G401 (cell line): ENCODE data around the gene NISCH. TPM values are rescaled to one million over a fixed set of nuclear protein-coding genes. Genes with fewer than 3 reads are reported as not detected.

ENCODE experiments used
- DNase-seq: peaks from one replicate; pipeline ENCODE4 v3.0.0-alpha.2; 2015; ENCODE audit warnings: low spot score
- in situ Hi-C: cut with HindIII; loops from 2 replicates; pipeline ENCODE4 v1.10.0; 2016; ENCODE audit warnings: low sequenced_read_pairs, mixed read lengths
- total RNA-seq: library from RNA; depleted of rRNA; stranded (reverse); fragments of >200 nt; shearing (Covaris generic); gene quantifications from 2 replicates; pipeline ENCODE4 v1.2.3, GENCODE V29; 2014

The NISCH gene
- total RNA-seq, 1 experiment from 2014 or later: 28.9 TPM

DNA sequence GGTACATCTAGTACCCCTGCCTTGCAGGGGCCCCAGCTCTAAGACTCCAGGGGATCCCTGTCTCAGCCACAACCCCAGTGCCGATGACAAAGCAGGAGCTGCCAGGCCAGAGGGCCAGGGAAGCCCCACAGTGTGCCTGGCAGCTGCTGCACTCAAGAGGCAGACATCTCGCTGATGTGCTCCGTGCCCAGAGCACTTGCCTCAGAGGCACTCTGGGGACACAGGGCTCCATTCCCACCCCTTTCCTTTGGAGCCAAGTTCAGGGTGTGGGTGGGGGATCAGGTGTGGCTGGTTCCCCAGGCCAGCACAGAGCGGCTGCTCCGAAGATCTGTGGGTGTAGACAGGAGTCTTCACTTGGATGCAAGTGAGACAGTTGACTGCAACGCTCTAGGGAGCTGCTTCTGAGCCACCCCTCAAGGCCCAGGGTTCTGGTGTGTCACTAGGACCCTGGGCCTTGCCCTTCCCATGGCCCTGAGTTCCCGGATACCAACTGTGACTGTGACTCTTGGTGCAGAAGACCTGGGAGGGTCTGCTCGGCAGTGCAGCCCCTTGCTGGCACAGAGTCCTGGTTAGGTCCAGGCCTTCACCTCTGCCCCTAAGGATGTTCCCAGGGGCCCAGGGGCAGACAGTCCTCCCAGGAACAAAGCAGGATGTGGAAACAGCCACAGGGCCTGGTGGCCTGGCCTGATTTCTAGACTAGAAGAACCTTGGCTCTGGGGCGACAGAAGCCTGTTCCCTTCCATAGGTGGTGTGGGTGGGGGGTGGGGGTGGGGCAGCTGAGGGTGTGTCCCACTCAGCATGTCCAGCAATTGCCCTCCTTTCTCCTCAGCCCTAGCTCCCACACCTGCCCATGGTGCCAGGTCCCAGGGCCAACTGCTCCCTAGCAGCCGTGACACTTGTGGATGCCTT is 75.8 kb downstream of the NISCH start:
- no peak for DNase-seq
- in situ Hi-C loops: no loop called here

DNA sequence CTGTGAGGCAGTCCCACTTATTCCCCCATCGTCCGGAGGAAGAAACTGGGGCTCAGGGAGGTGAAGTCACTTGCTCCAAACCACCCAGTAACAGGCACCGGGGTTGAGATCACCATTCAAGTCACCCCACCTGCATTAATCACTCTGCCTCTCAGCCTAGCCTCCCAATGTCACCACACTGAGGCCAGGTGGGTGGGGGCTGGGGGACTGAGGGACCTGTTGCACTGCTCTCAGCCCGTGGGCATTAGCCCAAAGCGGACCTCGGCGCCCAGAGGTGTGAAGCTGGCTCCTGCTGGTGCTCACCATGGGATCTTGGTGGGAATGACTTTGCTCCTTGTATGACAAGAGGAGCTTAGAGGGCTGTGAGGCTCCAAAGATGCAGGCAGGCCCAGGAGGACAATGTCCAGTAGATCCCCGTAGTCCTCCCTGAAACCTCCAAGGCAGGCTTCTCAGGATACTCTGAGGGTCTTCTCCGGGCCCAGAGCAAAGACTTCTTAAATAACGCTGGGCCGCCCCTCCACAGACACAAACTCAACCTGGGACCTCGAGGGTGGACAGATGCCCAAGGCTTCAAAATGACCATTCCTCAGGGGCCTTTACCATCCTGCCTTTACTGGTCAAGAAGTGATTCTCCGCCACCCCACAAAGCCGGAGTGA is 76.6 kb downstream of the NISCH start:
- in situ Hi-C loops: no loop called here
- DNase-seq: no peak

DNA sequence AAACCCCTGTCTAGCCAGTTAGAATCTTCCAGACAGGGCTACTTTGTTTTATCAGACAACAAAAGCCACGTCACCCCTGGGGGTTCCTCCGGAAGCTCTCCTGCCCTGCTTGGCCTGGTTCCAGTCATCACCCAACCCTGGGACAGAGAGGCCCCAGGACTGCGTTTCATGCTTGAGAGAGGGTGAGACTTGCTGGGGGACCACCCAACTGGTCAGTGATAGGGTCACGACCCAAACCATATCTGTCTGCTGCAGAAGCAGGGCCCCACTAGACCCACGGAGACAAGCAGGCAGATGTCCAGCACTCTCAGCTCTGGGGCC is 77.1 kb downstream of the NISCH start:
- in situ Hi-C loops: no loop called here
- DNase-seq: no peak

DNA sequence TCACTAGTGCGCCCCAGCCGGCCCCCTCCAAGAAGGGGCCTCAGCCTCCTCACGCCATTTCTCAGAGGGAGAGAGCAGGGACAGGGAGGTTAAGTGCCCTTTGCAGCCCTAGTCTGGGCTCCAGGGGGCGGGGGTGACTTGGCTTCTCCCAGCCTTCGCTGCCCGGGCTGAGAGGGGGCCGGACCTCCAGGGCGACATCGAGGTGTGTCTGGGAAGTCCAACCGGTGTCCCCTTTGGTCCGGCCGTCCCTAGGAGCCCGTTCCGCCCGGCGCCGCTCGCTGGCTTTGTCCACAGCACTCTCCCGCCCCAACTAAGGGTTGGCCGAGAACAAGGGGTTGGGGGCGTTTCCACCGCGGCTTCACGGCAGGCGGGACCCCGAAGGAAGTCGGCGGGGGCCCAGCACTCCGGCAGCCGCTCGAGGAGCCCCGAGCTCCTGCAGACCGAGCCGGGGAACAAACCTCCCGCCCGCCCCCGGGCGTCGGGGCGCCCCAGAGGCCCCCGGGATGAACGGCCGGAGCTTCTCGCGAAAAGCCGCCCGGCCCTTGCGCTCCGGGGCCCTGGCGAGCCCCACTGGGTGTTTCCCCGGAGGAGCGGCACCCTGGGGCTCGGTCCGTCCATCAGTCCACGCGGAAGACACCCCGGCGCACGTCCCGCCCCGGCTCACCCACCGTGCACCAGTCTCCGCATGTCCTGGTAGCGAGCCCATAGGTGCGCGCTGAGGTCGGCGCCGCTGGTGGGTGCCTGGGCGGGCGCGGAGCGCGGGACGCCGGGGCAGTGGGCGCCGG is 77.6 kb downstream of the NISCH start:
- no peak for DNase-seq
- in situ Hi-C loops: no loop called here

DNA sequence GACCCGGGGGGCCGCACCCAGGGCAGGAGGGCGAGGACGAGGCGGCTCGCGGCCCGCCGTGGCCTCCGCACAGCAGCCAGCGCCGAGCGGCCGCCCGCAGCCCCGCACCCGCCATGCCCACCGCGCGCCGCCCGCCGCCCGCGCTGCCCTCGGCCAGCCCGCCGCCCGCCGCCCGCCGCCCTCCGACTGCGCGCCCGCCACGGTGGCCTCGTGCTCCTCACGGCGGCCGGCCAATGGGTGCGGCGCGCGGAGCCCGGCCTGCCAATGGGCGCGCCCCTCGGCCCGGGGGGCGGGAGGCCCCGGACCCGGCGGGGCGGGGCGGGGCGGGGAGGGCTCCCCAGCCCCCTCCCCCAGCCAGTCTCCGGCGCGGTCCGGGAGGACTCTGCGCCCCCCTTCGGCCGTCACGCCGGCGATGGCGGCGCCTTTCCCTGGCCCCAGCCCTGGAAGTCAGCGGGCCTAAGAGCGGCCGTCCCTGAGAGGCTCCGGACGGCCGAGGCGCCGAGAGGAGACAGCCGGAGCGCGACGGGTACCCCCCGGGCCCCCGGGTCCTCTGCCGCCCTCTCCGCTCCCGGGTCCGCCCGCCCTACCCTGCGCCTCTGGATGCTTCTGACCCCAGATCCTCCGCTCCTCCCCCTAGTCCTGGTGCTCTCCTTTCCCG is 78.3 kb downstream of the NISCH start, which contains the start of gene NT5DC2:
NT5DC2 (minus strand) TSS at position 235 of the 658 bp plus-strand sequence; CDS start at position 115, 120 bp downstream.
- peak; percentile 59 for DNase-seq
- in situ Hi-C loops: no loop called here

DNA sequence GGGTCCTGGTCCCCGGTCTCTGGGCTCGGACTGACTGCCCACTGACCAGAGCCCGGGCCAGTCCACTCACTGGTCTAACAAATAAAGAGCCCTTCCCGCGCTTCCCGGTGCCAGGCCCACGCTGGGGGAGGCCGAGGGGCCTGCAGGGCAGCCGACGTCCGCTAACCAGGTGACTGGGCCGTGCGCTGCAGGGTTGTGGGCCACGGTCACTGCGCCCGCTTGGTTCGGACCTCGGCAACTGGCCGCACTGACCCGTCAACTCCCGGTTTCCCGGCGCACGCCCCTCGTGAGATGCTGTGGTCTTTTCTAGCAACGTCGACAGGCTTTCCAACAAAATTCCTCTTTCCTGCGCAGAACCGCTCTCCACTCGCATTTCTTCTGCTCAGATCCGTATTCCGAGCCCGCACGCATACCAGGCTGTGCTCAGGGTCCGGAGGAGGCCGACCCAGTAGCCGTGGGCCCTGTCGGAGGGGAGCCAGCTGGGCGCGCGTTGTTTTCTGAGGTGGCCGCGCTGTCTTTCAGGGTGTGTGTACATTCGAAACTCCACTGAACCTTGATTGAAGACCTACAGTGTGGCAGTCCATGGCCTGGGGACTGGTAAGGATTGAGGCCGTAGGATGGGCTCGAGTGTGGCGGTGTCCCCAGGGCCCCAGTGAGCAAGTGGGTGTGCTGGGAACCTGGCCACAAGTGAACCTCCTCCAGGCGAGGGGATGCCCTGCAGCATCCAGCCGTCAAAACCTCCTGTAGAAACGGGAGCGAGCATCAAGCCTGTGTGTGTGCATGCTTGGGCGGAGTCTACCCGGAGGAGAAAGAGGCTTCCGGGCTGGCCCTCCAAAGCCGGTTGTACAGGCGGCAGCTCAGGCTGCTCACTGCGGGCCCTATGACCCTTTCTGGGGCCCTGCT is 79.1 kb downstream of the NISCH start:
- no peak for DNase-seq
- in situ Hi-C loops: no loop called here

DNA sequence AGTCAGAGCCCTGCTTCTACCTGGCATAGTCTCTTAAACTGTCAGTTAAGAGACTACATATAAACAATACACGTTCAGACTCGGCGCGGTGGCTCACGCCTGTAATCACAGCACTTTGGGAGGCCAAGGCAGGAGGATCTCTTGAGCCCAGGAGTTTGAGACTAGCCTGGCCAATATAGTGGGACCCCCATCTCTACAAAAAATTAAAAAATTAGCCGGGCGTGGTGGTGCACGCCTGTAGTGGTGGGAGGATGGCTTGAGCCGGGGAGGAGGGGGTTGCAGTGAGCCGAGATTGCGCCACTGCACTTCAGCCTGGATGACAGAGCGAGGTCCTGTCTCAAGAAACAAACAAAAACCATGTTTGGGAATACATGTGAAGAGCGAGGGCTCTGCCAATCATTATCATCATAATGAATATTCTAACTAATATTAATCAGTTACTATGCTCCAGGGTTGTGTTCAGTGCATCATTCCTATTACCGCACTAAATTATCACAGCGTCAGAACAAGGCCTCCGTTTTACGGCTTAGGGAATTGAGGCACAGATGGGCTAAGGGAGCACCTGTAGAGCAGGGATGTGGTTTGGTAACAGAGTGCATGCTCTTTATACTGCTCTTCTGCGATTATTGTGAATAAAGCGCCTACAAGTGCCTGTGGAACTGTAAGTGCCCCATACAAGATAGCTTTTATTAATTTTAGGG is 80.2 kb downstream of the NISCH start:
- DNase-seq: no peak
- in situ Hi-C loops: no loop called here

DNA sequence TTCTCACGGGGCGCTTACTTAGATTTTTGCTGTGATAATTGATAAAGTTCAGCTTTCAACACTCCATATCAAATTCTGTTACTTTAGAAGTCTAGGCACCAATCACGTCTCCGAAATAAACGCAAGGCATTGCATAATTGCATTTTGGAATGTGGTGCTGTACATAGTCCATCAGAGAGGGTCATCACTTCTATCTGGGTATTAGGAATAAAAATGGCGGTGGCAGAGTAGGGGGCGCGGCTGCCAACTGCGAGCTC is 80.6 kb downstream of the NISCH start:
- DNase-seq: no peak
- in situ Hi-C loops: no loop called here

DNA sequence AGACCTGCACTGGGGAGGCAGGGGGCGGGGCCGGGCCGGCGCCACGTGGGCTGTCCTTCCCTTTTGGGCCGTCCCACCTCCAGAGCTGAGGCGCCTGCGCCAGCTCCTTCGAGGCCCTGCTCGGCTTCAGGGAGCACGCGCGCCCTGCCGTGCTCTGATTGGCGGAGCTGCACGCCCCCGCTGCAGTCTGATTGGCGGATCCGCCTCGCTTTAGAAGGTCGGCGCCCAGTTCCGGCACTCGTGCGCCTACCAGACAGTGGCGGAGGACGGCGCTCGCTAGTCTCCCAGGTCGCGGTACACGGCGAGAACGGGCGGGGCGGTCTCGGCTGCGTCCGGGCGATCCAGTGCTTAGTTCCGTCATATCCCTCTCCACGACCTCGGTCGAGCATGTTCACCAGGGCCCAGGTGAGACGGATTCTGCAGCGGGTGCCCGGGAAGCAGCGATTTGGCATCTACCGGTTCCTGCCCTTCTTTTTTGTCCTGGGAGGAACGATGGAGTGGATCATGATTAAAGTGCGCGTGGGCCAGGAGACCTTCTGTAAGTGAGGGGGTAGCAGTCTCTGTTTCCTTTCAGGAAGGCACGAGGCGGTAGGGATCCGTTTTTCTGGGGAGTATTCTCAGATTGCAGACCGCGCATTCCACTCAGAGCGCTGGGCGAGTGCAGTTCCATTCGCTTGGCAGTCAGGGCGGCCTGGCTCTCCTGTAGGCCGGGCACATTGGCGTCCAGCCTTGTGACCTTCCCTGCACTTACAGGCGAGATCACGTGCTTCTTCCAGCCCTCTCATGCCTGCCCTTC is 81.2 kb downstream of the NISCH start, which contains the start of gene UQCC5:
UQCC5 (plus strand) TSS at position 237 of the 796 bp plus-strand sequence; CDS start at position 388, 151 bp downstream.
- DNase-seq: peak; percentile 98
- in situ Hi-C loops: no loop called here

DNA sequence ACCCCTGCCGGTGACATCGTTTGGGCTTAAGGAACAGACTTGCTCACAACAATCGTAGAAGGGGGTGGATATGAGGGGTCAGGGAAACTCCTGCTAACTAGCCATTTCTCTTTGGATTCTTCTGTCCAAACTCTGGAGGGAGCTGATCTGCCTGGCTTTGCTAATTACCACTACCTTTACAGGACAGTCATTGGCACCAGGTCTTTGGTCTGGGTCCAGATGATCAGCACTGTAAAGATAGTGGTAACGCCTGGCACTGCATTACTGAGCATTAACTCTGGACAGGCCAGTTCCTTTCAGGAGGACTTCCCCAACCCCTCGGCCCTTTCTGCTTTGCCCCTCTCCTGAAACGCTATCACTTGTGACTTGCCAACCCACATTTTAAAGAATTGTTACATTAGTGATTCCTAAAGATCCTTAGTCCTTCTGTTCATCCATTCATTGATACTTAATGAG is 81.8 kb downstream of the NISCH start:
- no peak for DNase-seq
- in situ Hi-C loops: no loop called here

DNA sequence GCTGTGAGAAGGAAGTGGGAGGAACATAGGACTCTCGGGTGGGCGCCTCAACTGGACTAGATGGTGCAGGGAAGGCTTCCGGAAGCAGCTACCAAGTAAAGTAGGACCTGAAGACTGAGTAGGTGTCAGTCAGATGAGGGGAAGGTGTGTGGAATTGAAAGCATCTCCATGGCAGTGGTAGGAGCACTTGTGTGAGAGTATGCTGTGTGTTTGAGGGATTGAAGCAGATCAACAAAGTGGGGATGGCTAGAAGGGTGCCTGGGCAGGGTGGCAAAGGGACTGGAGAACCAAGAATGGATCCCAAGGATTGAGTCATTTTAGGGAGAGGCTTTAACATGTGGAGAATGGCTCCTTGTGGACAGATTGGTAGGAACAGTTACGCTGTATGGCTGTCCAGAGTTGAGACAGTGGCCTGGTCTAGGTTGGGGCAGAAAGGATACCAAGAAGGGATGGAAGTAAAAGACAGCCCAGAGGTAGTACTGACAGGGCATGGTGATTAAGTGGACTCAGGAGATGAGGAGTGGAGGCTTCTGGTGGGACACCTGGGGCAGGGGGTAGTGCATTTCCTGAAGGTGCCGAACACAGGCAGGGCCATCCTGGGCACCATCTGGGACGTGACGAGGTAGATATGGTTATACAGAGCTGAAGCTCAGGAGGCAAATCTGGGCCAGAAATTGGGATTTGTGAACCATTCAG is 82.5 kb downstream of the NISCH start:
- in situ Hi-C loops: no loop called here
- no peak for DNase-seq

DNA sequence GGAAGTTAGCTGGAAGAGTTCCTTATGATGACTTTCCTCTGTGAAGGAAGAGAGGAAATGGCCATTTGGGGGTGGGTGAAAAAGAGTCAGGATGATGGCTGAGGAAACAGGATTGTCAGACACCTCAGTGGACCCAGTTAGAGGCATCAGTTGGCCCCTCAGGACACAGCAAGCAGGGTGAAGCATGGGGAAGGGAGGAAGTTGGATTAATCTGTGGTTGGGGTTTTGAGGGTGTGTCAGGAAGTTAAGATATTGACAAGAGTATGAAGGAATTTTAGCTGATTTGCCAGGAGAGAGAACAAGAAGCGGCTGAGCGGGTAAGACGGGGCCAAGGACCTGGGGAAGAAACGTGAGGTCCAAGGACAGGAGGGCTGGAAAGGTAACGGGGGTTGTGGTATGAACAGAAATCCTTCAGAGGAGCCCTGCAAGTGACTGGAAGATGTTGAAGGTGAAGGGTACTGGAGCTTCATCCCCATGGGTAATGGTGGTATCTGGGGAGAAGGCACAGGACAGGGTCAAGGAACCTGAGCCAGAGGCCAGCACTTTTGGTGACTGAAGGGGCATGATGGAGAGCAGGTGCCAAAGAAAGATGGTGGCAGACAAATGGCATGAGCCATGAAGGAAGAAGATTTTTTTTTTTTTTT is 83.7 kb downstream of the NISCH start:
- in situ Hi-C loops: no loop called here

DNA sequence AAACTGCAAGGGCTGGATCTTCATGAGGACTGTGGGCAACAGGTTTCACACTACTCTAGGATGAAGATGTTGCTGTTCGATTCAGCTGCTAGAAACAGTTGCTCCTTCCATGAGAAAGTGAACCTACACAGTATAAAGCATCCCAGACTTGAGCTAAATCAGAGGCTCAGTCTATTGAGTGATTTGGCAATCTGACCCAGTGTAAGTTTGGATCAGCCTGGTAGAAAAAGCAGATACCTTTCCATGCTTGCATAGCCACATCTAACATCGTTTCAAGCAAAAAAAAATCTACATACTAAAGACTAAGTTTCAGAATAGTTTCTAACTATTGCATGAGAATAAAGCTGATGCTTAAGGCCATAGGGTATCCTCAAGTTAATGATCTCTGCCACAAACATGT is 85.6 kb downstream of the NISCH start:
- in situ Hi-C loops: no loop called here
- no peak for DNase-seq

More for the DNA sequence above, 83.7 kb downstream of the NISCH start:
- DNase-seq: no peak
